ENCODE measurements around the gene TSPEAR. TPM values are rescaled to one million over a fixed set of nuclear protein-coding genes. Genes with fewer than 3 reads are reported as not detected.

The TSPEAR gene
- polyA plus RNA-seq, 1 of the 3 experiments (the other 2 are of a cell fraction): 0.08 TPM

DNA sequence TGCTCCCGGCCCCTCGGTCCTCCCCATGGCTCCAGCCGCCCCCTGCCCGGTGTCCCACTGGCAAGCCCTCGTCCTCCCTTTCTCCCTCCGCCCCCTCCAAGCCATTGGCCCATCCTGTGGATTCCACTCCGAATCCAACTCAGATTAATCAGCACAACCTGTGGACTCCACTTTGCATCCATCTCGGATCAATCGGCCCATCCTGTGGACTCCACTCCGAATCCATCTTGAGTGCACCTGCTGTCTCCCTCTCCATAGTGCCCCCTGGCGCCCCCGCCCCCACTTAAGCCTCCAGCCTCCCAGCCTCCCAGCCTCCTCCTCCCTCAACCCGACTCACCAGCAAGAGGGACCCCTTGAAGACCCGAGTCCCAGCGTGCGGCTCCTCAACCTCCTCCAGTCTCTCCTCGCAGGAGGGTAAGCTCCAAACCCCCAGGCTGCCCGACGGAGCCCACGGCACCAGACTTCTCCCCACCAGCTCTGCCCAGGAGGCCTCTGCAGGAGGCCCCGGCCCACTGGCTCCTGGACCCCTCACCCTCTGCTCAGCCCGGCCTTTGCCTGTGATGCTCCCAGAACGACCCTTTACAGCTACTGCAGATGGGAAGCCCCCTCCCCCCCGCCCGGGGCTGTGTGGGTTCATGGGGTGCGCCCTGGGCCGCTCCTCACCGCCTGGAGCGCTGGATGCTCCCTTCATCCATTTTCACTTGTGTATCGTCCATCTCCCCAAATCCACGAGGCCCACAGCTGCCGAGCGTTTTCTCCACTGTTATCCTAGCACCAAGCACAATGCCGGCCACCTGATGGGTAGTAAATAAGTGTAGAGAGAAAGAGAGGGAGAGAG lies 40.6 kb upstream of the TSPEAR start:
- no peak overlapping the region for H2AFZ ChIP-seq (ENCODE audit: low read depth)
- no peak overlapping the region for H3K27ac ChIP-seq (ENCODE audit: low read depth in 2 of 2, low read length in 1 of 2)
- ChIA-PET CTCF (no interaction called here), POLR2A (no interaction called here)
- H3K4me3 ChIP-seq (ENCODE audit: low read depth in 2 of 2, low read length in 1 of 2): no peak overlapping the region
- H3K27me3 ChIP-seq (ENCODE audit: insufficient read depth): no peaks in the 10 kb centered on the region; the same call in 1 of the 2 replicates
- H3K9ac ChIP-seq: no peak overlapping the region
- no peak overlapping the region for H3K4me2 ChIP-seq
- no peaks in the 10 kb centered on the region for H3K79me2 ChIP-seq (ENCODE audit: insufficient read depth)
- TF ChIP-seq RAD21 (IDR thresholded peaks at IDR 0.05; ENCODE audit: low read length): no peak
- TF ChIP-seq YY1 (IDR thresholded peaks at IDR 0.05; ENCODE audit: low read depth): no peak
- no peak for TF ChIP-seq GABPA (IDR thresholded peaks at IDR 0.05; ENCODE audit: low read depth)
- no peak for TF ChIP-seq ELF1 (IDR thresholded peaks at IDR 0.05)
- TF ChIP-seq, protein P1, sequence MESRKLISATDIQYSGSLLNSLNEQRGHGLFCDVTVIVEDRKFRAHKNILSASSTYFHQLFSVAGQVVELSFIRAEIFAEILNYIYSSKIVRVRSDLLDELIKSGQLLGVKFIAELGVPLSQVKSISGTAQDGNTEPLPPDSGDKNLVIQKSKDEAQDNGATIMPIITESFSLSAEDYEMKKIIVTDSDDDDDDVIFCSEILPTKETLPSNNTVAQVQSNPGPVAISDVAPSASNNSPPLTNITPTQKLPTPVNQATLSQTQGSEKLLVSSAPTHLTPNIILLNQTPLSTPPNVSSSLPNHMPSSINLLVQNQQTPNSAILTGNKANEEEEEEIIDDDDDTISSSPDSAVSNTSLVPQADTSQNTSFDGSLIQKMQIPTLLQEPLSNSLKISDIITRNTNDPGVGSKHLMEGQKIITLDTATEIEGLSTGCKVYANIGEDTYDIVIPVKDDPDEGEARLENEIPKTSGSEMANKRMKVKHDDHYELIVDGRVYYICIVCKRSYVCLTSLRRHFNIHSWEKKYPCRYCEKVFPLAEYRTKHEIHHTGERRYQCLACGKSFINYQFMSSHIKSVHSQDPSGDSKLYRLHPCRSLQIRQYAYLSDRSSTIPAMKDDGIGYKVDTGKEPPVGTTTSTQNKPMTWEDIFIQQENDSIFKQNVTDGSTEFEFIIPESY (IDR thresholded peaks at IDR 0.05; ENCODE audit: borderline replicate concordance, low read depth): no peak
- no peak for TF ChIP-seq FOXJ3 (CRISPR knock-in tag; IDR thresholded peaks at IDR 0.05)
- TF ChIP-seq, protein P2, sequence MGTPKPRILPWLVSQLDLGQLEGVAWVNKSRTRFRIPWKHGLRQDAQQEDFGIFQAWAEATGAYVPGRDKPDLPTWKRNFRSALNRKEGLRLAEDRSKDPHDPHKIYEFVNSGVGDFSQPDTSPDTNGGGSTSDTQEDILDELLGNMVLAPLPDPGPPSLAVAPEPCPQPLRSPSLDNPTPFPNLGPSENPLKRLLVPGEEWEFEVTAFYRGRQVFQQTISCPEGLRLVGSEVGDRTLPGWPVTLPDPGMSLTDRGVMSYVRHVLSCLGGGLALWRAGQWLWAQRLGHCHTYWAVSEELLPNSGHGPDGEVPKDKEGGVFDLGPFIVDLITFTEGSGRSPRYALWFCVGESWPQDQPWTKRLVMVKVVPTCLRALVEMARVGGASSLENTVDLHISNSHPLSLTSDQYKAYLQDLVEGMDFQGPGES (IDR thresholded peaks at IDR 0.05; ENCODE audit: low read depth, low read length): no peak
- TF ChIP-seq RCOR1 (IDR thresholded peaks at IDR 0.05; ENCODE audit: low read length): no peak
- TF ChIP-seq TAF1 (IDR thresholded peaks at IDR 0.05; ENCODE audit: borderline replicate concordance, low read depth, low read length): no peak
- TF ChIP-seq EP300 (IDR thresholded peaks at IDR 0.05; ENCODE audit: borderline replicate concordance in 1 of 2, low read depth in 1 of 2, low read length in 1 of 2): no peak
- TF ChIP-seq REST (IDR thresholded peaks at IDR 0.05; ENCODE audit: low read depth, low read length): no peak
- TF ChIP-seq TEAD4 (IDR thresholded peaks at IDR 0.05; ENCODE audit: borderline replicate concordance, insufficient read depth): no peak
- TF ChIP-seq NFIC (IDR thresholded peaks at IDR 0.05; ENCODE audit: borderline replicate concordance): no peak
- TF ChIP-seq POLR2AphosphoS5 (IDR thresholded peaks at IDR 0.05; ENCODE audit: low read depth, low read length): no peak
- TF ChIP-seq CHD2 (IDR thresholded peaks at IDR 0.05; ENCODE audit: low read length, partially characterized antibody): no peak
- TF ChIP-seq FOXM1 (IDR thresholded peaks at IDR 0.05; ENCODE audit: low read depth): no peak
- no peaks in the 10 kb centered on the region for H3K9me3 ChIP-seq
- no peak for DNase-seq
- H3K36me3 ChIP-seq (replicated peaks in 1 of 2; ENCODE audit: control insufficient read depth in 1 of 2, insufficient read depth in 2 of 2, low read length in 1 of 2): no peaks in the 10 kb centered on the region
- H3K9me2 ChIP-seq: no peaks in the 10 kb centered on the region
- H3F3A ChIP-seq (replicated peaks; ENCODE audit: insufficient read depth): no peaks in the 10 kb centered on the region
- H3K4me1 ChIP-seq (ENCODE audit: control insufficient read depth in 1 of 2, insufficient read depth in 2 of 2, low read depth in 1 of 2, low read length in 1 of 2): no peaks in the 10 kb centered on the region; a peak in 2 of 4 replicates
- WGBS (ENCODE audit: low lambda C conversion rate): 67% methylated on average over 33 of the region's 34 CpGs
- no peaks in the 10 kb centered on the region for H4K20me1 ChIP-seq (ENCODE audit: insufficient read depth)

All from SK-N-SH (cell line).